ENCODE data around the gene OR4C45. TPM values are rescaled to one million over a fixed set of nuclear protein-coding genes. Genes with fewer than 3 reads are reported as not detected.
"Not testable (repeated sequence)": the region's sequence is repeated elsewhere in the genome, so short reads cannot be mapped to it uniquely, and the experiment has no call there.

OR4C45 gene
- total and polyA plus RNA-seq, 2 donors (not counting 1 experiment from before 2014, with no cell fraction given) = not detected

GRCh38 chr11:50077526-50077925 lies 44.9 kb downstream of the OR4C45 start:
- no peaks in the 10 kb centered on the region for H3K4me1 ChIP-seq (ENCODE audit: control insufficient read depth, extremely low read depth, insufficient read depth, low read length)
- no peaks in the 10 kb centered on the region for H3K27me3 ChIP-seq (ENCODE audit: control insufficient read depth, insufficient read depth, low read length)
- H3K4me2 ChIP-seq (ENCODE audit: extremely low read depth, insufficient read depth, low read length) = no peak overlapping the region
- DNase-seq (ENCODE audit: low read depth in 2 of 2) = no peak
- no peak overlapping the region for H3K9ac ChIP-seq (ENCODE audit: insufficient read depth, low read length)
- H3K36me3 ChIP-seq (ENCODE audit: control insufficient read depth, insufficient read depth, low read length) = no peaks in the 10 kb centered on the region
- H3K27ac ChIP-seq (ENCODE audit: insufficient read depth, low read length) = no peak overlapping the region
- H2AFZ ChIP-seq (ENCODE audit: low read length) = no peak overlapping the region
- TF ChIP-seq CTCF (conservative IDR thresholded peaks at IDR 0.05 in 1 of 2, IDR thresholded peaks at IDR 0.05 in 1 of 2; ENCODE audit: low read depth in 1 of 2, low read length in 2 of 2) = no peak
- no peak for TF ChIP-seq EZH2 (IDR thresholded peaks at IDR 0.05; ENCODE audit: low read length, missing control alignments)
- no peaks in the 10 kb centered on the region for H3K9me3 ChIP-seq (ENCODE audit: control insufficient read depth, insufficient read depth, low read depth, low read length)
- no peak overlapping the region for H3K4me3 ChIP-seq (replicated peaks in 1 of 4; ENCODE audit: control extremely low read depth in 1 of 4, insufficient read depth in 1 of 4, low read depth in 3 of 4, low read length in 4 of 4)
- no peaks in the 10 kb centered on the region for H4K20me1 ChIP-seq (ENCODE audit: control insufficient read depth, extremely low read depth, insufficient read depth, low read length)
- H3K79me2 ChIP-seq (ENCODE audit: control insufficient read depth, insufficient read depth, low read length) = no peaks in the 10 kb centered on the region

GRCh38 chr11:50078001-50078400 lies 45.3 kb downstream of the OR4C45 start:
- Histone ChIP-seq H3K27me3 (ENCODE audit: control insufficient read depth, insufficient read depth, low read length) (no peaks in the 10 kb centered on the region), H3K27ac (ENCODE audit: insufficient read depth, low read length) (no peak overlapping the region), H3K4me1 (ENCODE audit: control insufficient read depth, extremely low read depth, insufficient read depth, low read length) (no peaks in the 10 kb centered on the region), H3K4me2 (ENCODE audit: extremely low read depth, insufficient read depth, low read length) (no peak overlapping the region), H3K9ac (ENCODE audit: insufficient read depth, low read length) (no peak overlapping the region), H3K79me2 (ENCODE audit: control insufficient read depth, insufficient read depth, low read length) (no peaks in the 10 kb centered on the region), H2AFZ (ENCODE audit: low read length) (no peak overlapping the region), H3K9me3 (ENCODE audit: control insufficient read depth, insufficient read depth, low read depth, low read length) (no peaks in the 10 kb centered on the region), H3K36me3 (ENCODE audit: control insufficient read depth, insufficient read depth, low read length) (no peaks in the 10 kb centered on the region), H3K4me3 (replicated peaks in 1 of 4; ENCODE audit: control extremely low read depth in 1 of 4, insufficient read depth in 1 of 4, low read depth in 3 of 4, low read length in 4 of 4) (no peak overlapping the region), H4K20me1 (ENCODE audit: control insufficient read depth, extremely low read depth, insufficient read depth, low read length) (no peaks in the 10 kb centered on the region)
- TF ChIP-seq CTCF (conservative IDR thresholded peaks at IDR 0.05 in 1 of 2, IDR thresholded peaks at IDR 0.05 in 1 of 2; ENCODE audit: low read depth in 1 of 2, low read length in 2 of 2) (no peak), EZH2 (IDR thresholded peaks at IDR 0.05; ENCODE audit: low read length, missing control alignments) (no peak)
- DNase-seq (ENCODE audit: low read depth in 2 of 2) = no peak

- not testable (repeated sequence) for H3K4me1 ChIP-seq (ENCODE audit: control insufficient read depth, extremely low read depth, insufficient read depth, low read length); H3K4me3 ChIP-seq (replicated peaks in 1 of 4; ENCODE audit: control extremely low read depth in 1 of 4, insufficient read depth in 1 of 4, low read depth in 3 of 4, low read length in 4 of 4); H3K36me3 ChIP-seq (ENCODE audit: control insufficient read depth, insufficient read depth, low read length); H3K27ac ChIP-seq (ENCODE audit: insufficient read depth, low read length); H3K4me2 ChIP-seq (ENCODE audit: extremely low read depth, insufficient read depth, low read length); H2AFZ ChIP-seq (ENCODE audit: low read length); DNase-seq (ENCODE audit: low read depth in 2 of 2); H3K27me3 ChIP-seq (ENCODE audit: control insufficient read depth, insufficient read depth, low read length); H3K79me2 ChIP-seq (ENCODE audit: control insufficient read depth, insufficient read depth, low read length); H3K9ac ChIP-seq (ENCODE audit: insufficient read depth, low read length); H4K20me1 ChIP-seq (ENCODE audit: control insufficient read depth, extremely low read depth, insufficient read depth, low read length); H3K9me3 ChIP-seq (ENCODE audit: control insufficient read depth, insufficient read depth, low read depth, low read length)
Observed at GRCh38 chr11:50078946-50079345, 46.3 kb downstream of the OR4C45 start.
